GM10248 (cell line): ENCODE results near the gene RNF183.

Source experiments
- CTCF ChIA-PET: fragments of 300-600 bp; sonication (Branson Sonifier 250); formaldehyde crosslinking; extraction: SDS; loops from one replicate; lab custom pipeline; 2021; ENCODE audit warnings: antibody characterized with exemption; lab: Yijun Ruan, JAX
- POLR2A ChIA-PET: fragments of 350-650 bp; sonication (Branson Sonifier 250); formaldehyde crosslinking; extraction: SDS; loops from one replicate; lab custom pipeline; 2020; ENCODE audit warnings: antibody characterized with exemption; lab: Yijun Ruan, JAX
- DNase-seq: peaks from one replicate; pipeline ENCODE4 v3.0.0; 2012; ENCODE audit errors: extremely low spot score
- CTCF ChIP-seq: IDR thresholded peaks from 2 replicates; pipeline ENCODE4 v1.5.1; 2012; ENCODE audit warnings: mild to moderate bottlenecking, low read depth; ENCODE audit errors: extremely low read depth, missing control alignments, control extremely low read depth

Gene RNF183

DNA sequence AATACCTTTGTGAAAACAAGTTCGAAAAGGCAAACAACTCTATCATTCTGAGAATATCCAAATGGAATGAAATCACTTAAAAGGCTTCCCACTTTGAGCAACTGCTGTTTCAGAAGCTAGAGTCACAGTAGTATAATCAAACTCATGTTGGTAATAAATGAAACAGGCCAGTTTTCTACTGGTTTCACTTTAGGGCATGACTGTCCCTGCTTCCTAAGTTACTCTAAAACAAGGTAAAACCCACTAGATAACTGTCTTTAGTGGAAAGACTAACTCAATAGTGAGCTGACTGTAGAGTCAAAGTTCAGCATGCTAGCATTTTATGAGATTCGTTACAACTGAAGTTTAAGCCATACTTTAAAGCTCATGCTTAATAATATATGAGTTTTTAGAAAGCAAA is 33.8 kb downstream of the RNF183 start:
- no peak for TF ChIP-seq CTCF
- DNase-seq: no peak
- ChIA-PET POLR2A (no interaction called here), CTCF (interaction anchor here (0.9 to 1.8 kb wide), 5 partner anchors 12 to 322 kb away, joined by 3 to 4 read pairs (median 3); partner anchors contain the start of gene ALAD)

GRCh38 chr9:113267911-113268566 is 35.1 kb downstream of the RNF183 start:
- ChIA-PET POLR2A (no interaction called here), CTCF (interaction anchor here (1.5 kb wide), 1 partner anchor 11 kb away, joined by 4 read pairs; no protein-coding TSS in a partner anchor)
- TF ChIP-seq CTCF: no peak
- no peak for DNase-seq

DNA sequence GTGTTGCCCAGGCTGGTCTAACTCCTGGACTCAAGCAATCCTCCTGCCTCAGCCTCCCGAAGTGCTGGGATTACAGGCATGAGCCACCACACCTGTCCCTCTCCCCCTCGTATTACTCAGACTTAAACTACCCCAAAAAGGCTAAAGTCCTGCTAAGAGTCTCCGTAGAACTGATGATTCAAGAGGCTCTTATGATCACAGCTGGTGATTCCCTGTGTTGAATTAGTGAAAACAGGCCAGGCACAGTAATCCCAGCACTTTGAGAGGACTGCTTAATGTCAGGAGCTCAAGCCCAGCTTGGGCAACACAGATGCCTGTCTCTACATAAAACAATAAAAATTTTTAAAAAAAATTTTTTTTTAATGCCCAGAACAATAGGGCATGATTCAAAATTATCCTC is 37.0 kb downstream of the RNF183 start:
- TF ChIP-seq CTCF: no peak
- no peak for DNase-seq
- ChIA-PET POLR2A (no interaction called here), CTCF (interaction anchor here (10.8 kb wide), 1 partner anchor 8 kb away, joined by 79 read pairs; the partner anchor contains the start of genes CDC26 and PRPF4)

- CTCF ChIA-PET: interaction anchor here (1.5 to 10.8 kb wide), 3 partner anchors 8 to 80 kb away, joined by 3 to 79 read pairs (median 5); partner anchors contain the start of genes CDC26 and PRPF4
- POLR2A ChIA-PET: no interaction called here
- DNase-seq: no peak
- TF ChIP-seq CTCF: no peak
Measured at GRCh38 chr9:113261917-113262671, 41.1 kb downstream of the RNF183 start.

- no peak for TF ChIP-seq CTCF
- DNase-seq: no peak
- ChIA-PET CTCF (interaction anchor here (1.8 to 10.8 kb wide), 2 partner anchors 11 to 16 kb away, joined by 4 to 79 read pairs; partner anchors contain the start of genes CDC26 and PRPF4), POLR2A (no interaction called here)
Measured at GRCh38 chr9:113258282-113258681, 44.9 kb downstream of the RNF183 start.

DNA sequence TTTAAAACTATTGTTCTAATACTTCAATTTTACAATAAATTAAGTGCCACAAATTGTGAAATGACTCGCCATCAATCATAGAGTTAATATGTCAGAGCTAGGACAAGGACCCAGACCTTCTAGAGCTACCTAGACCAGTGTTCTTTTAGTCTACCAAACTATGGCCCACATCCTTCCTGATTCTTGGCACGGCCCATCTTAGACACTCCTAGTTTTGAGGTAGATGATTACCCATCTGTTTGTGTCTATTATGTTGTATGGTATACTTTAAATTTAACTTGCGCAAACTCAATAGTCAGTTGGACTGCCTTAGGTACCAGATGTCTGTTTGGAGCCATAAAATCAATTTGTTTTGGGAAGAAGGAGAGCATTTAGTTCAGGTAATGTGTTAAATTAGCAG is 45.3 kb downstream of the RNF183 start:
- CTCF ChIA-PET: interaction anchor here (1.8 to 10.8 kb wide), 2 partner anchors 11 to 16 kb away, joined by 4 to 79 read pairs; partner anchors contain the start of genes CDC26 and PRPF4
- POLR2A ChIA-PET: interaction anchor here (0.6 kb wide), 1 partner anchor 977 kb away, joined by 3 read pairs; no protein-coding TSS in a partner anchor
- TF ChIP-seq CTCF: no peak
- DNase-seq: no peak
